Hepatocyte (in vitro differentiated cells): ENCODE data around the gene TBC1D22B.

Experiments
- EZH2 ChIP-seq: fragments of 200-600 bp; sonication (generic); IDR thresholded peaks from 2 replicates; pipeline ENCODE4 v1.6.1; 2016; ENCODE audit warnings: antibody characterized with exemption, mild to moderate bottlenecking, borderline replicate concordance
- TF ChIP-seq, protein P1 (sequence below): fragments of 200-600 bp; sonication (generic); IDR thresholded peaks from 2 replicates; pipeline ENCODE4 v1.5.1; 2016; ENCODE audit warnings: antibody characterized with exemption, mild to moderate bottlenecking; ENCODE audit not compliant: poor library complexity

DNA sequence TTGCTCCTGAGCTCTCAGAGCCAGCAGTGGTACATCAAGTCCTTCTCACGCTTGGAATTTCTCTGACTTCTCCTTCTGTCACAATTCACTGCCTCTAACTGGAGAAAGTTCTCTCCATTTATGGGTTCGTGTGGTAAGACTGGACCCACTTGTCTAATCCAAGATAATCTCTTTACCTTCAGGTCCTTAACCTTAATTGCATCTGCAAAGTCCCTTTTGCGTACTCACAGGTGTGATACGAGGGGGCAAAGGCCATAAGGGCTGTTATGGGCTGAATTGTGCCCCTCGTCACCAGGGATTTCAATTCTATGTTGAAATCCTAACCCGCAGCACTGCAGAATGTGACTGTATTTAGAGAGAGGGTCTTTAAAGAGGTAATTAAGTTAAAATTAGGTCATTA is 27.5 kb upstream of the TBC1D22B start:
- TF ChIP-seq, protein P1, sequence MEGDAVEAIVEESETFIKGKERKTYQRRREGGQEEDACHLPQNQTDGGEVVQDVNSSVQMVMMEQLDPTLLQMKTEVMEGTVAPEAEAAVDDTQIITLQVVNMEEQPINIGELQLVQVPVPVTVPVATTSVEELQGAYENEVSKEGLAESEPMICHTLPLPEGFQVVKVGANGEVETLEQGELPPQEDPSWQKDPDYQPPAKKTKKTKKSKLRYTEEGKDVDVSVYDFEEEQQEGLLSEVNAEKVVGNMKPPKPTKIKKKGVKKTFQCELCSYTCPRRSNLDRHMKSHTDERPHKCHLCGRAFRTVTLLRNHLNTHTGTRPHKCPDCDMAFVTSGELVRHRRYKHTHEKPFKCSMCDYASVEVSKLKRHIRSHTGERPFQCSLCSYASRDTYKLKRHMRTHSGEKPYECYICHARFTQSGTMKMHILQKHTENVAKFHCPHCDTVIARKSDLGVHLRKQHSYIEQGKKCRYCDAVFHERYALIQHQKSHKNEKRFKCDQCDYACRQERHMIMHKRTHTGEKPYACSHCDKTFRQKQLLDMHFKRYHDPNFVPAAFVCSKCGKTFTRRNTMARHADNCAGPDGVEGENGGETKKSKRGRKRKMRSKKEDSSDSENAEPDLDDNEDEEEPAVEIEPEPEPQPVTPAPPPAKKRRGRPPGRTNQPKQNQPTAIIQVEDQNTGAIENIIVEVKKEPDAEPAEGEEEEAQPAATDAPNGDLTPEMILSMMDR = no peak
- TF ChIP-seq EZH2 = no peak
